B cell (primary cell): Measurements from ENCODE around the gene SPPL2C.

Experiments used
- EZH2 ChIP-seq: IDR thresholded peaks from 2 replicates; pipeline ENCODE4 v1.6.1; 2012; ENCODE audit warnings: borderline replicate concordance, low read depth, mild to moderate bottlenecking, moderate library complexity, low read length; ENCODE audit not compliant: insufficient read depth, poor library complexity, severe bottlenecking
- TF ChIP-seq, protein P1 (sequence below): fragments of 200-600 bp; IDR thresholded peaks from one replicate; pipeline ENCODE4 v1.8.0; 2022; ENCODE audit warnings: antibody characterized with exemption, mild to moderate bottlenecking

- TF ChIP-seq, protein P1, sequence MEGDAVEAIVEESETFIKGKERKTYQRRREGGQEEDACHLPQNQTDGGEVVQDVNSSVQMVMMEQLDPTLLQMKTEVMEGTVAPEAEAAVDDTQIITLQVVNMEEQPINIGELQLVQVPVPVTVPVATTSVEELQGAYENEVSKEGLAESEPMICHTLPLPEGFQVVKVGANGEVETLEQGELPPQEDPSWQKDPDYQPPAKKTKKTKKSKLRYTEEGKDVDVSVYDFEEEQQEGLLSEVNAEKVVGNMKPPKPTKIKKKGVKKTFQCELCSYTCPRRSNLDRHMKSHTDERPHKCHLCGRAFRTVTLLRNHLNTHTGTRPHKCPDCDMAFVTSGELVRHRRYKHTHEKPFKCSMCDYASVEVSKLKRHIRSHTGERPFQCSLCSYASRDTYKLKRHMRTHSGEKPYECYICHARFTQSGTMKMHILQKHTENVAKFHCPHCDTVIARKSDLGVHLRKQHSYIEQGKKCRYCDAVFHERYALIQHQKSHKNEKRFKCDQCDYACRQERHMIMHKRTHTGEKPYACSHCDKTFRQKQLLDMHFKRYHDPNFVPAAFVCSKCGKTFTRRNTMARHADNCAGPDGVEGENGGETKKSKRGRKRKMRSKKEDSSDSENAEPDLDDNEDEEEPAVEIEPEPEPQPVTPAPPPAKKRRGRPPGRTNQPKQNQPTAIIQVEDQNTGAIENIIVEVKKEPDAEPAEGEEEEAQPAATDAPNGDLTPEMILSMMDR: no peak
- TF ChIP-seq EZH2: no peak
Observed at GRCh38 chr17:45848405-45848804, 3.7 kb downstream of the SPPL2C start.
